HG03442 (cell line): ENCODE data around the gene ETV1.

Experiments used
- ATAC-seq: cut with Tn5 transposase; IDR thresholded peaks from one replicate; pipeline ENCODE4 v1.9.1; 2021; ENCODE audit warnings: mild to moderate bottlenecking, moderate library complexity; ENCODE audit not compliant: unreplicated experiment

ETV1 gene

GRCh38 chr7:13988065-13988464 lies 1.4 kb downstream of the ETV1 start:
- ATAC-seq: no peak

GRCh38 chr7:13987395-13987794 lies 2.1 kb downstream of the ETV1 start:
- ATAC-seq: no peak

GRCh38 chr7:13986208-13986607 lies 3.3 kb downstream of the ETV1 start:
- ATAC-seq: no peak

- no peak for ATAC-seq
These were observed 4.4 kb downstream of the ETV1 start for GRCh38 chr7:13984831-13985685.

GRCh38 chr7:13984061-13984460 lies 5.4 kb downstream of the ETV1 start:
- ATAC-seq: no peak

GRCh38 chr7:13982940-13983677 lies 6.4 kb downstream of the ETV1 start:
- ATAC-seq: no peak

GRCh38 chr7:13981070-13981469 lies 8.4 kb downstream of the ETV1 start:
- no peak for ATAC-seq

GRCh38 chr7:13980474-13980873 lies 9.0 kb downstream of the ETV1 start:
- ATAC-seq: no peak

GRCh38 chr7:13979671-13980435 lies 9.6 kb downstream of the ETV1 start:
- ATAC-seq: no peak

GRCh38 chr7:13976594-13976993 lies 12.9 kb downstream of the ETV1 start:
- ATAC-seq: no peak

- no peak for ATAC-seq
These were observed 24.4 kb downstream of the ETV1 start for GRCh38 chr7:13965077-13965476.

GRCh38 chr7:13963925-13964324 lies 25.5 kb downstream of the ETV1 start:
- ATAC-seq: no peak

- ATAC-seq: no peak
These were observed 34.0 kb downstream of the ETV1 start for GRCh38 chr7:13955494-13955893.

GRCh38 chr7:13953368-13953767 lies 36.1 kb downstream of the ETV1 start:
- ATAC-seq: no peak

GRCh38 chr7:13952921-13953320 lies 36.5 kb downstream of the ETV1 start:
- no peak for ATAC-seq

- ATAC-seq: no peak
These were observed 39.5 kb downstream of the ETV1 start for GRCh38 chr7:13949939-13950338.

GRCh38 chr7:13949445-13949844 lies 40.0 kb downstream of the ETV1 start:
- no peak for ATAC-seq

- ATAC-seq: no peak
These were observed 41.3 kb downstream of the ETV1 start for GRCh38 chr7:13948019-13948801.

- no peak for ATAC-seq
These were observed 41.9 kb downstream of the ETV1 start for GRCh38 chr7:13947535-13947934.

- ATAC-seq: no peak
These were observed 43.3 kb downstream of the ETV1 start for GRCh38 chr7:13946181-13946580.

GRCh38 chr7:13945670-13946069 lies 43.8 kb downstream of the ETV1 start:
- no peak for ATAC-seq
